ENCODE measurements around the gene PAPSS2. TPM values are rescaled to one million over a fixed set of nuclear protein-coding genes. Genes with fewer than 3 reads are reported as not detected.

The PAPSS2 gene
- total RNA-seq, 1 donor from 2014 or later, result 1.3 TPM

DNA sequence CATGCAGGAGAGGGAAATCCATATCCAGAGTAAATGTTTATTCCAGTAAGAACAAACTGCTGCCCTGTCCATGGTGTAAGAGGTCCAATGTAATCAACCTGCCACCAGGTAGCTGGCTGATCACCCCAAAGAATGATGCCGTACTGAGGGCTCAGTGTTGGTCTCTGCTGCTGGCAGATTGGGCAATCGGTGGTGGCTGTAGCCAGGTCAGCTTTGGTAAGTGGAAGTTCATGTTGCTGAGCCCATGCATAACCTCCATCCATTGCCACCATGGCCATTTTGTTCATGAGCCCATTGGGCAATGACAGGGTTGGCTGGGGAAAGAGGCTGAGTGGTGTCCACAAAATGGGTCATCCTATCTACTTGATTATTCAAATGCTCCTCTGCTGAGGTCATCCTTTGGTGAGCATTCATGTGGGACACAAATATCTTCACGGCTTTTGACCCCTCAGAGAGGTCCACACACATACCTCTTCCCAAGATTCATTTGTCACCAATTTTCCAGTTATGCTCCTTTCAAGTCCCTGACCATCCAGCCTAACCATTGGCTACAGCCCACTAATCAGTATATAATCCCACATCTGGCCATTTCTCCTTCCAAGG is 23.3 kb upstream of the PAPSS2 start:
- Mint-ChIP-seq H3K27ac (ENCODE audit: unreplicated experiment) (no peak overlapping the region), H3K4me1 (no peaks in the 10 kb centered on the region), H3K9me3 (peaks cover 5% of the 10 kb centered on the region), H3K27me3 (ENCODE audit: low read depth) (no peaks in the 10 kb centered on the region), H3K36me3 (ENCODE audit: low read depth) (no peaks in the 10 kb centered on the region), H3K4me3 (no peak overlapping the region)
- DNase-seq (ENCODE audit: low read depth, low spot score), result no peak
- TF ChIP-seq CTCF (conservative IDR thresholded peaks at IDR 0.05), result no peak

DNA sequence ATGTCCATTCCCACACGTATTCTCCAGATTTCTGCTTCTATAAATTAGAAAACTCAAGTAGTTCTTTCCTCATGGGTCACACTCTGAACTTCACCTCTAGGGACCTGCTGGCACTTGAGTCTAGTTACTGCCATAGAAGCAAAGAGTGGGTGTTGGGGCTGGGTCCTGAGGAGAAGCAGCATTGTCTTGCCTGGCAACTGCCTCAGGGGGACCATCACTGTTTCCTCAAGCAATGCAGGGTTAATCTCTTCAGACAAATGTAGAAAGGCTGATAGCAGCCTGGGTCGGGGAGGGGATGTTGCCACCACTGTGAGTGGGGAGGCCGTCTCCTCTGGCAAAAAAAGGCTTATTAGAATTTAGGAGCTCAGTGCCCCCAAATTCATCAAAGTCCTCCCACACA is 20.2 kb upstream of the PAPSS2 start:
- H3K9me3 Mint-ChIP-seq, result peaks cover 3% of the 10 kb centered on the region
- DNase-seq (ENCODE audit: low read depth, low spot score), result no peak
- H3K4me3 Mint-ChIP-seq, result no peak overlapping the region
- H3K27ac Mint-ChIP-seq (ENCODE audit: unreplicated experiment), result no peak overlapping the region
- no peak for TF ChIP-seq CTCF (conservative IDR thresholded peaks at IDR 0.05)
- peaks cover 5% of the 10 kb centered on the region for H3K4me1 Mint-ChIP-seq
- H3K27me3 Mint-ChIP-seq (ENCODE audit: low read depth), result no peaks in the 10 kb centered on the region
- no peaks in the 10 kb centered on the region for H3K36me3 Mint-ChIP-seq (ENCODE audit: low read depth)

GRCh38 chr10:87640043-87640442 is 19.6 kb upstream of the PAPSS2 start:
- peaks cover 5% of the 10 kb centered on the region for H3K4me1 Mint-ChIP-seq
- no peaks in the 10 kb centered on the region for H3K36me3 Mint-ChIP-seq (ENCODE audit: low read depth)
- H3K27ac Mint-ChIP-seq (ENCODE audit: unreplicated experiment), result no peak overlapping the region
- no peak for DNase-seq (ENCODE audit: low read depth, low spot score)
- TF ChIP-seq CTCF (conservative IDR thresholded peaks at IDR 0.05), result no peak
- H3K27me3 Mint-ChIP-seq (ENCODE audit: low read depth), result no peaks in the 10 kb centered on the region
- H3K9me3 Mint-ChIP-seq, result peaks cover 3% of the 10 kb centered on the region
- H3K4me3 Mint-ChIP-seq, result no peak overlapping the region

DNA sequence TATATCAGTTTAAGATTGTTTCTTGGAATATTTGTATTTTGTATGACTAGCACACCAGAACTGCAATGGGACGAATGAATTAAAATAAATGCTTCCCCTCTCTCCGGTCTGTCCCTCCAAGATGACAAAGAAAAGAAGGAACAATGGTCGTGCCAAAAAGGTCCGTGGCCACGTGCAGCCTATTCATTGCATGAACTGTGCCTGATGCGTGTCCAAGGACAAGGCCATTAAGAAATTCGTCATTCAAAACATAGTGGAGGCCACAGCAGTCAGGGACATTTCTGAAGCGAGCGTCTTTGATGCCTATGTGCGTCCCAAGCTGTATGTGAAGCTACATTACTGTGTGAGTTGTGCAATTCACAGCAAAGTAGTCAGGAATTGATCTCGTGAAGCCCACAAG is 17.2 kb upstream of the PAPSS2 start:
- Mint-ChIP-seq H3K9me3 (no peaks in the 10 kb centered on the region), H3K27ac (ENCODE audit: unreplicated experiment) (no peak overlapping the region), H3K4me1 (peaks cover 5% of the 10 kb centered on the region), H3K27me3 (ENCODE audit: low read depth) (no peaks in the 10 kb centered on the region), H3K4me3 (no peak overlapping the region), H3K36me3 (ENCODE audit: low read depth) (no peaks in the 10 kb centered on the region)
- TF ChIP-seq CTCF (conservative IDR thresholded peaks at IDR 0.05), result no peak
- DNase-seq (ENCODE audit: low read depth, low spot score), result no peak

- Mint-ChIP-seq H3K4me3 (no peak overlapping the region), H3K4me1 (peaks cover 5% of the 10 kb centered on the region), H3K27ac (ENCODE audit: unreplicated experiment) (no peak overlapping the region), H3K27me3 (ENCODE audit: low read depth) (no peaks in the 10 kb centered on the region), H3K9me3 (no peaks in the 10 kb centered on the region), H3K36me3 (ENCODE audit: low read depth) (no peaks in the 10 kb centered on the region)
- no peak for DNase-seq (ENCODE audit: low read depth, low spot score)
- no peak for TF ChIP-seq CTCF (conservative IDR thresholded peaks at IDR 0.05)
These were observed 16.7 kb upstream of the PAPSS2 start for GRCh38 chr10:87642988-87643387.
